ENCODE data around the gene TMEM17.
"Not testable (repeated sequence)": the region's sequence is repeated elsewhere in the genome, so short reads cannot be mapped to it uniquely, and the experiment has no call there.

TMEM17 gene

GRCh38 chr2:62505750-62506420 is at the start of gene TMEM17:
Gene TMEM17, minus strand, starts transcription at chr2:62506195. Its CDS starts 66 bp downstream, at chr2:62506129.
- DNase-seq (ENCODE audit: low read depth): peak; percentile 10

GRCh38 chr2:62554440-62554839 is 48.4 kb upstream of the TMEM17 start:
- no peak for DNase-seq (ENCODE audit: low read depth)

GRCh38 chr2:62550461-62550860 is 44.5 kb upstream of the TMEM17 start:
- DNase-seq (ENCODE audit: low read depth): no peak

- no peak for DNase-seq (ENCODE audit: low read depth)
Observed at GRCh38 chr2:62547854-62548253, 41.9 kb upstream of the TMEM17 start.

GRCh38 chr2:62545261-62545660 is 39.3 kb upstream of the TMEM17 start:
- no peak for DNase-seq (ENCODE audit: low read depth)

GRCh38 chr2:62540408-62541168 is 34.6 kb upstream of the TMEM17 start:
- DNase-seq (ENCODE audit: low read depth): no peak

- DNase-seq (ENCODE audit: low read depth): no peak
Observed at GRCh38 chr2:62539606-62540407, 33.8 kb upstream of the TMEM17 start.

- no peak for DNase-seq (ENCODE audit: low read depth)
Observed at GRCh38 chr2:62538756-62539155, 32.8 kb upstream of the TMEM17 start.

- no peak for DNase-seq (ENCODE audit: low read depth)
Observed at GRCh38 chr2:62537814-62538213, 31.8 kb upstream of the TMEM17 start.

- no peak for DNase-seq (ENCODE audit: low read depth)
Observed at GRCh38 chr2:62536873-62537547, 31.0 kb upstream of the TMEM17 start.

GRCh38 chr2:62535521-62535920 is 29.5 kb upstream of the TMEM17 start:
- DNase-seq (ENCODE audit: low read depth): not testable (repeated sequence)

GRCh38 chr2:62531594-62531993 is 25.6 kb upstream of the TMEM17 start:
- DNase-seq (ENCODE audit: low read depth): no peak

- DNase-seq (ENCODE audit: low read depth): no peak
Observed at GRCh38 chr2:62529758-62530157, 23.8 kb upstream of the TMEM17 start.

GRCh38 chr2:62527478-62528210 is 21.6 kb upstream of the TMEM17 start:
- no peak for DNase-seq (ENCODE audit: low read depth)

- no peak for DNase-seq (ENCODE audit: low read depth)
Observed at GRCh38 chr2:62526531-62527381, 20.8 kb upstream of the TMEM17 start.

- DNase-seq (ENCODE audit: low read depth): no peak
Observed at GRCh38 chr2:62525549-62526269, 19.7 kb upstream of the TMEM17 start.

- DNase-seq (ENCODE audit: low read depth): no peak
Observed at GRCh38 chr2:62524293-62524941, 18.4 kb upstream of the TMEM17 start.

GRCh38 chr2:62521061-62521460 is 15.1 kb upstream of the TMEM17 start:
- not testable (repeated sequence) for DNase-seq (ENCODE audit: low read depth)

GRCh38 chr2:62512384-62512783 is 6.4 kb upstream of the TMEM17 start:
- DNase-seq (ENCODE audit: low read depth): no peak
